Measurements from ENCODE around the gene TUBA1C. TPM values are rescaled to one million over a fixed set of nuclear protein-coding genes. Genes with fewer than 3 reads are reported as not detected.

Gene TUBA1C
- total RNA-seq, 1 experiment from 2014 or later: 472 TPM

DNA sequence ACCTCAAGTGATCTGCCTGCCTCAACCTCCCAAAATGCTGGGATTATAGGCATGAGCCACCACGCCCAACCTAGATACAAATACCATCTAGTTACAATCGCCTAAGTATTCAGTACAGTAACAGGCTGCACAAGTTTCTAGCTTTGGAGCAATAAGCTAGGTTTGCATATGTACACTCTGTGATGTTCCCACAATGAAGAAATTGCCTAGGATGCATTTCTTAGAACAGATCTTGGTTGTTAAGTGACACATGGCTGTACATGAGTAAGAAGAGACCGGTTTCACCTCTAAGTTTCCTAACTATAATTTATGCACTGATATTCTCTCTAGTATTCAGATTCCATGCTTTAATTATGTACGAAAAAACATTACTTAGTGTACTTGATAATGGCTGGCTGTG lies 5.4 kb upstream of the TUBA1C start:
- Mint-ChIP-seq H3K27me3 (ENCODE audit: unreplicated experiment) (no peaks in the 10 kb centered on the region), H3K9me3 (ENCODE audit: low read depth, unreplicated experiment) (no peaks in the 10 kb centered on the region), H3K27ac (ENCODE audit: unreplicated experiment) (no peak overlapping the region), H3K36me3 (ENCODE audit: insufficient read depth, unreplicated experiment) (peaks cover 8% of the 10 kb centered on the region), H3K4me3 (ENCODE audit: low read depth, unreplicated experiment) (no peak overlapping the region), H3K4me1 (ENCODE audit: low read depth, unreplicated experiment) (peaks cover 8% of the 10 kb centered on the region)
- DNase-seq: no peak
- no TSS peak for BruUV-seq (replicated peaks)
- TF ChIP-seq, protein P1, sequence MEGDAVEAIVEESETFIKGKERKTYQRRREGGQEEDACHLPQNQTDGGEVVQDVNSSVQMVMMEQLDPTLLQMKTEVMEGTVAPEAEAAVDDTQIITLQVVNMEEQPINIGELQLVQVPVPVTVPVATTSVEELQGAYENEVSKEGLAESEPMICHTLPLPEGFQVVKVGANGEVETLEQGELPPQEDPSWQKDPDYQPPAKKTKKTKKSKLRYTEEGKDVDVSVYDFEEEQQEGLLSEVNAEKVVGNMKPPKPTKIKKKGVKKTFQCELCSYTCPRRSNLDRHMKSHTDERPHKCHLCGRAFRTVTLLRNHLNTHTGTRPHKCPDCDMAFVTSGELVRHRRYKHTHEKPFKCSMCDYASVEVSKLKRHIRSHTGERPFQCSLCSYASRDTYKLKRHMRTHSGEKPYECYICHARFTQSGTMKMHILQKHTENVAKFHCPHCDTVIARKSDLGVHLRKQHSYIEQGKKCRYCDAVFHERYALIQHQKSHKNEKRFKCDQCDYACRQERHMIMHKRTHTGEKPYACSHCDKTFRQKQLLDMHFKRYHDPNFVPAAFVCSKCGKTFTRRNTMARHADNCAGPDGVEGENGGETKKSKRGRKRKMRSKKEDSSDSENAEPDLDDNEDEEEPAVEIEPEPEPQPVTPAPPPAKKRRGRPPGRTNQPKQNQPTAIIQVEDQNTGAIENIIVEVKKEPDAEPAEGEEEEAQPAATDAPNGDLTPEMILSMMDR (IDR thresholded peaks at IDR 0.05; ENCODE audit: unreplicated experiment): no peak
- intact Hi-C loops (cut with micrococcal nuclease; ENCODE audit: unreplicated experiment): no loop called here
- CTCF ChIA-PET: no interaction called here

DNA sequence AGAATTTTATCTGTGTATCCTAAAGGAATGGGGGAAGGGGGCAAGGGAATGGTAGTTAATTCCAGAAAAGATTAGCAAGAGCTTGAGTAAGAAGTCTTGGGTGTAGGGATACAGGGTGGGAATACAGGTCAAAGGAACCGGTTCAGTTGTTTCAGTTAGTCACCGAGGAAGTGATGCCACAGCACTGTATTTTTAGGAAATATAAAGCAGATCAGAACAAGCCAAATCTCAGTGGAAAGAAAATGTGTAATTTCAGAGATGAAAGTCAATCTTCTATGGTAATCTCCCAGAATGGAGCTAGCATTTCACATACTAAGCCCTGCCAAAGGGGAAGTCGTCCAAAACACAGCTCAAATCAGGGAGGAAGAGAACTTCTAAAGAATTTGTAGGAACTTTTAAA lies 4.7 kb upstream of the TUBA1C start:
- H3K36me3 Mint-ChIP-seq (ENCODE audit: insufficient read depth, unreplicated experiment): peaks cover 16% of the 10 kb centered on the region
- no peak for DNase-seq
- CTCF ChIA-PET: no interaction called here
- H3K4me1 Mint-ChIP-seq (ENCODE audit: low read depth, unreplicated experiment): peaks cover 8% of the 10 kb centered on the region
- intact Hi-C loops (cut with micrococcal nuclease; ENCODE audit: unreplicated experiment): no loop called here
- no TSS peak for BruUV-seq (replicated peaks)
- TF ChIP-seq, protein P1 (IDR thresholded peaks at IDR 0.05; ENCODE audit: unreplicated experiment): no peak
- H3K27me3 Mint-ChIP-seq (ENCODE audit: unreplicated experiment): no peaks in the 10 kb centered on the region
- H3K9me3 Mint-ChIP-seq (ENCODE audit: low read depth, unreplicated experiment): no peaks in the 10 kb centered on the region
- no peak overlapping the region for H3K4me3 Mint-ChIP-seq (ENCODE audit: low read depth, unreplicated experiment)
- H3K27ac Mint-ChIP-seq (ENCODE audit: unreplicated experiment): no peak overlapping the region

DNA sequence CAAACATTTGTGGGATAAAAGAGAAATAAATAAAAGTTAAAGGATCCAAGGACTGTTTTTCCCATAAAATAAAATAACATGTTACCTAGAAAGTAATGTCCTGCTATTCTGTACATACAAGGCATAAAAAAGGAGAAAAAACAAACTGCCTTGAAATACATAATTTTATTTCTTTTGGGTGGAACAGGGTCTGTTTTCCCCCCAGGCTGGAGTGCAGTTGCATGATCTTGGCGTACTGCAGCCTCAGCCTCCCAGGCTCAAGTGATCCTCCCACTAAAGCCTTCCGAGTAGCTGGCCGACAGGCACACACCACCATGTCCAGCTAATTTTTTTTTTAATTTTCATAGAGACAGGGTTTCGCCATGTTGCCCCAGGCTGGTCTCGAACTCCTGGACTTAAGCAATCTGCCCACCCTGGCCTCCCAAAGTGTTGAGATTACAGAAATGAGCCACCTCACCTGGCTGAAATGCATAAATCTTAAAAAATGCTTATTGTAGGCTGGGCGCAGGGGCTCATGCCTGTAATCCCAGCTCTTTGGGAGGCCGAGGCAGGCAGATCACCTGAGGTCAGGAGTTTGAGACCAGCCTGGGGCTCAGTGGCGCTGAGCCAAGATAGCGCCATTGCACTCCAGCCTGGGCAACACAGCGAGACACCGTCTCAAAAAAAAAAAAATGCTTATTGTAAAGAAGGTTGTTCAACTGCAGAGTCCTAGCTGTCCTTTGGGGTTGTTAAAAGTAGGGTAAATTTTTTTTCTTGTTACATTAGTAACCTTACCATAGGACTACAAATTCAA lies 4.1 kb upstream of the TUBA1C start:
- CTCF ChIA-PET: no interaction called here
- no peaks in the 10 kb centered on the region for H3K9me3 Mint-ChIP-seq (ENCODE audit: low read depth, unreplicated experiment)
- TF ChIP-seq, protein P1 (IDR thresholded peaks at IDR 0.05; ENCODE audit: unreplicated experiment): no peak
- intact Hi-C loops (cut with micrococcal nuclease; ENCODE audit: unreplicated experiment): no loop called here
- H3K27ac Mint-ChIP-seq (ENCODE audit: unreplicated experiment): no peak overlapping the region
- no peak overlapping the region for H3K4me3 Mint-ChIP-seq (ENCODE audit: low read depth, unreplicated experiment)
- DNase-seq: no peak
- BruUV-seq (replicated peaks): no TSS peak
- peaks cover 22% of the 10 kb centered on the region for H3K36me3 Mint-ChIP-seq (ENCODE audit: insufficient read depth, unreplicated experiment)
- peaks cover 8% of the 10 kb centered on the region for H3K4me1 Mint-ChIP-seq (ENCODE audit: low read depth, unreplicated experiment)
- H3K27me3 Mint-ChIP-seq (ENCODE audit: unreplicated experiment): no peaks in the 10 kb centered on the region

DNA sequence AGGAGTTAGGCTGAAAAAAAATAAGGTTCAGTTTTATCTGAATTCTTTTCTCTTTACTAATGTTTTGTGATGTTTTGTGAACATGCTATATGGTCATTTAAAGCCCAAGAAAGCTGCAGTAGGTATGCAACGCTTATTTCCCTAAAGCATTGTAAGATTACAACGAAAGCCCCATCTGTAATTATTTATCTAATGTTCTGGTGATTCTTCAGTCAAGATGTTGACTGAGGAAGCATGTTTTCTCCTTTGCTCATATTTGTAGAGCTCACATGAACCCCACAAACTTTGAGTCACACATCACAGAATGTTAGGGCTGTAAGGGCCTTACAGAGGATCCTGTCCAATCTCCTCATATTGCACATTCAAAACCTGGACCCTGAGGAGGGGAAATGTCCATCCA lies 3.2 kb upstream of the TUBA1C start:
- H3K27ac Mint-ChIP-seq (ENCODE audit: unreplicated experiment): no peak overlapping the region
- TF ChIP-seq, protein P1 (IDR thresholded peaks at IDR 0.05; ENCODE audit: unreplicated experiment): no peak
- no peak for DNase-seq
- intact Hi-C loops (cut with micrococcal nuclease; ENCODE audit: unreplicated experiment): no loop called here
- peaks cover 8% of the 10 kb centered on the region for H3K4me1 Mint-ChIP-seq (ENCODE audit: low read depth, unreplicated experiment)
- no peak overlapping the region for H3K4me3 Mint-ChIP-seq (ENCODE audit: low read depth, unreplicated experiment)
- H3K27me3 Mint-ChIP-seq (ENCODE audit: unreplicated experiment): no peaks in the 10 kb centered on the region
- H3K9me3 Mint-ChIP-seq (ENCODE audit: low read depth, unreplicated experiment): no peaks in the 10 kb centered on the region
- CTCF ChIA-PET: no interaction called here
- peaks cover 31% of the 10 kb centered on the region for H3K36me3 Mint-ChIP-seq (ENCODE audit: insufficient read depth, unreplicated experiment)
- BruUV-seq (replicated peaks): no TSS peak

Data from Calu3 (cell line).